HuH-7 (cell line): Measurements from ENCODE around the gene C9orf78.
"Not testable (repeated sequence)": the region's sequence is repeated elsewhere in the genome, so short reads cannot be mapped to it uniquely, and the experiment has no call there.

Experiments used
- DNase-seq: peaks from one replicate; pipeline ENCODE4 v3.0.0; 2011; ENCODE audit warnings: low spot score

The C9orf78 gene

GRCh38 chr9:129811967-129812363 is 23.1 kb downstream of the C9orf78 start:
- no peak for DNase-seq

- DNase-seq = no peak
Measured at GRCh38 chr9:129810788-129811187, 24.3 kb downstream of the C9orf78 start.

DNA sequence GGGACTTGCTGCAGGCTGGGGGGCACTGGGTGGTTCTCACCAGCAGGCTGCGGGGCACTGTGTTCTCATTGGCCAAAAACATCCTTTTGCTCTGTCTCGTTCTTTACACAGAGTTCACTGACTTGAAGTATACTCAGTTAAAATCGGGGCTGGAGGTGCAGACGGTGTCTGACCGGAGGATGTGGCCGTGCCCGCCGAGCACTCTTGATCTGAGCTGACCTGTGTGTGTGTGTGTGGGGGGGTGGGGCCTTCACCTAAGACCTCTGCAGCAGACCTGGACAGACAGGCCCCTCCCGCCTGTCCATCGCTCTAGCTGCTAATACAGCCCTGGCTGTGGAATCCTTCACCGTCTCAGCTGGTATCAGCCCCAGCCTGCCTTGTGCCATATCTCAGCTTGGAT is 25.0 kb downstream of the C9orf78 start:
- DNase-seq = no peak

- no peak for DNase-seq
Measured at GRCh38 chr9:129809346-129809745, 25.7 kb downstream of the C9orf78 start.

DNA sequence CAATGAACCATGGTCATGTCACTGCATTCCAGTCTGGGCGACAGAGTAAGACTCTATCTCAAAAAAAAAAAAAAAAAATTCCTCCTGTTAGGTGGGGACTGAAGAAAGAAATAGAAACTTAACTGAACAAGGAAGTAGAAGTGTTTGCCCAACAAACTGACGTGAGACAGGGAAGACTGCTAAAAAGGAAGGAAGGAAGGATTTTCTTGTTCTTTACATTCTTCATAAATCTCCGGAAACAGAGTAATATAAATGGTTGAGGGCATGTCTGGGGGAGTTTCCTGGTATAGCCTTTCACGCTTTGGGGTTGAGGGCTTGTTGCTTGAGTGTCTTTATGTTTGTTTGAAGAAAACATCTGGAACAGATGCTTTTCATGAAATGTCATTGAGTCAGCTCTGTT is 29.0 kb downstream of the C9orf78 start:
- no peak for DNase-seq

- no peak for DNase-seq
Measured at GRCh38 chr9:129803676-129804060, 31.4 kb downstream of the C9orf78 start.

DNA sequence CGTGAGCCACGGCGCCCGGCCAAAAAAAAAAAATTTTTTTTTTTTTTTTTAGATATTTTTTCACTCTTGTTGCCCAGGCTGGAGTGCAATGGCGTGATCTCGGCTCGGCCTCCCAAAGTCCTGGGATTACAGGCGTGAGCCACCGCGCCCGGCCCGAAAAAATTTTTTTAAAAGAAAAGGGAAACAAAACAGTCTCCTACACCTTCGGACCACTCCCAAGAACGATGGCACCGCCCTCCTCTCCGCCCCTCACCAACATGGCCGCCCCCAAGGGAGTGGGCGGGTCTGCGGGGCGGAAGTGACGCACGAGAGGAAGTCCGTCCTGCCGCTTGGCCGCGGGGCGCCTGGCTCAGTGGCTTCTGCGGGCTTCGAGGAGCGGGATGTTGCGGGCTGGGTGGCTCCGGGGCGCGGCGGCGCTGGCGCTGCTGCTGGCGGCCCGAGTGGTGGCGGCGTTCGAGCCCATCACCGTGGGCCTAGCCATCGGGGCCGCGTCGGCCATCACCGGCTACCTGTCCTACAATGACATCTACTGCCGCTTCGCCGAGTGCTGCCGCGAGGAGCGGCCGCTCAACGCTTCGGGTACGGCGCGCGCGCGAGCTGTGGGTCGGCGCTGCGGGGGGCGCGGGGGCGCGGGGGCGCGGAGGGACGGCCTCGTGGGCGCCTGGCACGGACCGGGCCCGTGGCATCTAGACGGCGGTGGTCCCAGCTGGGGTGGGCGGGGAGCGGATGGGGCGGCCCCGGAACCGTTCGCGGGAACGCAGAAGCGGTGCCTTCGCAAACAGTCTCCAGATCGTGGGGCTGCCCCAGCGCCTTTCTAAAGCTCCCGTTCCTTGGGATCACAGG is 32.0 kb downstream of the C9orf78 start, which contains the start of gene TOR1B:
TOR1B (plus strand) TSS at position 352 of the 843 bp plus-strand sequence; CDS start at position 381, 29 bp downstream.
- DNase-seq = peak; percentile 77

DNA sequence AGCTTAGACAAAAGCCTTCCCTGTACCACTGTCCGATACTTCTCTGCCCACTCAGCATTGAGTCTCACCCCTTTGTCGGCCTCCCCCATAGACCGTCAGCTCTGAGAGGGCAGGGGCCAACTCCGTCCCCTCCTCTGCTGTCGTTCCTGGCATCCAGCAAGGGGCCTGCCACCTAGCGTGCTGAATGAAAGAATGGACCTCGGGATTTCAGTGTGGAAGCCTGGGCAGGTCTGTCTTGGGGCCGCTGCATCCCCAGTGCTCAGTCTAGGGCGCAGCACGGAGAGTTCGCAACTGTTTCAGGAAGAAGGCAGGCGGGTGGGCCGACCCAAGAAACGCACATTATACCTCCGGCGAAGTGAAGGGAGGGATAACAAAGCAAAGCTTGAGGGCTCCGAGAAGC is 33.6 kb downstream of the C9orf78 start:
- DNase-seq = no peak

GRCh38 chr9:129798973-129799372 is 36.1 kb downstream of the C9orf78 start:
- DNase-seq = no peak

DNA sequence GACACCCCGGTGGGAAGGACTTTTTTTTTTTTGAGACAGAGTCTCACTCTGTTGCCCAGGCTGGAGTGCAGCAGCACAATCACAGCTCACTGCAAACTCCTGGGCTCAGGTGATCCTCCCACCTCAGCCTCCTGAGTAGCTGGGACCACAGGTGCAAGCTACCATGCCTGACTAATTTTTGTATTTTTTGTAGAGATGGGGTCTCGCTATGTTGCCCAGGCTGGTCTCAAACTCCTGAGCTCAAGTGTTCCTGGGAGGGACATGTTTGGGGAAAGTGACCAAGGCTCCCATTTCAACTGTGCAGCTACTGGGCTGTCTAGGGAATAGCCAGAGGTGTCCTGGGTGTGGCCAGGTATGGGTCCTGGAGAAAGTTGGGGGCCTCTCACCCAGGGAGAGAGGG is 39.0 kb downstream of the C9orf78 start:
- DNase-seq = not testable (repeated sequence)

DNA sequence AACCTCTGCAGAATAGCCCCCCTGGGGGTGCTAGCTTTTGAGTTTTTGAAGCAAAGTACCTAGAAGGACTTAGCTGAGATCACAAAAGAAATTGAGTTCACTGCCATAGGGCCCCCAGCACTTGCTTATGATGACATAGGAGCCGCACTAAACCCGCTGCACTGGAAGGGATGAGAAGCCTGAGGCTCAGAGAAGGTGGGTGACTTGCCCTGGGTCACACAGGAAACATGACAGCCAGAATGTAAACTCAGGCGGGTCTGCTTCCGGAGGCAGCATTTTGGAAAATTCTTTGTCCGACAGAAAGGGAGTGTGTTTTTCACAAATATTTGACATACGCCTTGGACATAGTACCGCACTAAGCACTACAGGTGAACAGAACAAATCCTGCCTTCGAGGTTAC is 40.5 kb downstream of the C9orf78 start:
- no peak for DNase-seq

DNA sequence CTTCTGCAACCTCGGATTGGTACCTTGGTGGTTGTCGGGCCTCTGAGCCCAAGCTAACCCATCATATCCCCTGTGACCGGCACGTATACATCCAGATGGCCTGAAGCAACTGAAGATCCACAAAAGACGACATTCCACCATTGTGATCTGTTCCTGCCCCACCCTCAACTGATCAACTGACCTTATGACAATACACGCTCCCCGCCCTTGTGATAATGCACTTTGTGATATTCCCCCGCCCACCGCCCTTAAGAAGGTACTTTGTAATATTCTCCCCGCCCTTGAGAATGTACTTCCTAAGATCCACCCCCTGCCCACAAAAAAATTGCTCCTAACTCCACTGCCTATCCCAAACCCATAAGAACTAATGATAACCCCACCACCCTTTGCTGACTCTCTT is 48.6 kb downstream of the C9orf78 start:
- DNase-seq = no peak

DNA sequence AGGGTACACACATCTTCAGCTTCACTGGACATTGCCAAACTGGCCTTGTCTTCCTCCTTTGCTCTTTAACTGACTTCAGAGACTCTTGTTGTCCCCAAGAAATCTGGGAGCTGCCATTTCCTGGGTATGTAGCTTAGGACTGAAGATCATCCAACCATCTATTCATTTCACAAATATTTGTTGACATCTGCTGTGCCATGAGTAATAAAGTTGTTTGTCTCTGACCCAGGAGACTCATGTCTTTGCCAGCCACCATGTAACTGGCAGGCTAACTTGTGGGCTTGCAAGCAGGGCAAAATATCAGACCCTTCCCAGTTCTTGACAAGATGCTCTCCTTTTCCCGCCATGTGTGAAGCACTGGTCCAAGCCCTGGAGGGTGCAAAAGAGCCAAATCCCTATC is 49.2 kb downstream of the C9orf78 start:
- no peak for DNase-seq

GRCh38 chr9:129784970-129785369 is 50.1 kb downstream of the C9orf78 start:
- DNase-seq = not testable (repeated sequence)

- DNase-seq = peak; percentile 89
Measured at GRCh38 chr9:129783516-129784361, 51.3 kb downstream of the C9orf78 start.

GRCh38 chr9:129781981-129782380 is 53.1 kb downstream of the C9orf78 start:
- DNase-seq = no peak

- no peak for DNase-seq
Measured at GRCh38 chr9:129781131-129781530, 53.9 kb downstream of the C9orf78 start.

- DNase-seq = no peak
Measured at GRCh38 chr9:129779560-129780190, 55.4 kb downstream of the C9orf78 start.

GRCh38 chr9:129778469-129778868 is 56.6 kb downstream of the C9orf78 start:
- DNase-seq = no peak

GRCh38 chr9:129777769-129778130 is 57.3 kb downstream of the C9orf78 start:
- no peak for DNase-seq
